Naive thymus-derived CD4-positive, alpha-beta T cell (primary cell): ENCODE results near the gene RAB6A. TPM values are rescaled to one million over a fixed set of nuclear protein-coding genes. Genes with fewer than 3 reads are reported as not detected.

Experiments
- ATAC-seq: fragments of 150-1000 bp; cut with Tn5 transposase; 2 replicates; pipeline ENCODE4 v1.10.0; 2021; ENCODE audit warnings: mild to moderate bottlenecking, moderate library complexity
- CTCF ChIA-PET: fragments of 350-600 bp; sonication (Branson Sonifier 250); formaldehyde crosslinking; loops from one replicate; lab custom pipeline; 2021; ENCODE audit warnings: antibody characterized with exemption; lab: Charles Lee
- POLR2A ChIA-PET: fragments of 350-600 bp; sonication (Branson Sonifier 250); formaldehyde crosslinking; loops from one replicate; lab custom pipeline; 2021; ENCODE audit warnings: antibody characterized with exemption, inconsistent platforms; lab: Charles Lee
- DNase-seq, 9 donors: peaks; one replicate each; pipeline versions ENCODE4 v3.0.0 to v3.0.0-alpha.2; 2020 to 2022; ENCODE audit warnings: mixed read lengths in 1 of 9
- H3K27ac ChIP-seq: one replicate; pipeline ENCODE4 v1.7.0; 2013; ENCODE audit warnings: mild to moderate bottlenecking, low read depth, low read length, moderate library complexity
- H3K27me3 ChIP-seq, 2 donors: one replicate each; pipeline ENCODE4 v1.7.0; 2013; ENCODE audit warnings: low read length in 2 of 2, mild to moderate bottlenecking in 2 of 2, moderate library complexity in 2 of 2; ENCODE audit not compliant: control insufficient read depth in 2 of 2, insufficient read depth in 2 of 2
- H3K36me3 ChIP-seq, 3 experiments: 1 replicate in 2 of 3; 2 replicates in 1 of 3; pipeline ENCODE4 v1.7.0; 2013; ENCODE audit warnings: low read length in 3 of 3, mild to moderate bottlenecking in 3 of 3, moderate library complexity in 1 of 3; ENCODE audit not compliant: insufficient read depth in 3 of 3, control insufficient read depth in 2 of 3
- H3K4me1 ChIP-seq, 2 donors: one replicate each; pipeline ENCODE4 v1.7.0; 2013; ENCODE audit warnings: low read length in 2 of 2, mild to moderate bottlenecking in 2 of 2, moderate library complexity in 1 of 2; ENCODE audit not compliant: control insufficient read depth in 2 of 2, insufficient read depth in 2 of 2
- H3K4me3 ChIP-seq: 2 replicates; pipeline ENCODE4 v1.7.0; 2013; ENCODE audit warnings: mild to moderate bottlenecking, low read length
- H3K9me3 ChIP-seq, 3 experiments: 1 replicate in 2 of 3; 2 replicates in 1 of 3; pipeline ENCODE4 v1.7.0; 2013; ENCODE audit warnings: low read length in 3 of 3; ENCODE audit not compliant: control insufficient read depth in 2 of 3
- H3K27ac Mint-ChIP-seq, 9 donors: one replicate each; pipeline ENCODE4 v1.8.0; 2020 to 2022; ENCODE audit warnings: mixed read lengths in 9 of 9, mild to moderate bottlenecking in 8 of 9, moderate library complexity in 5 of 9, inconsistent platforms in 2 of 9
- H3K27me3 Mint-ChIP-seq, 5 donors: one replicate each; pipeline ENCODE4 v1.8.0; 2021 to 2022; ENCODE audit warnings: mixed read lengths in 5 of 5, mild to moderate bottlenecking in 1 of 5
- H3K36me3 Mint-ChIP-seq, 5 donors: one replicate each; pipeline ENCODE4 v1.8.0; 2020 to 2022; ENCODE audit warnings: mixed read lengths in 5 of 5, mild to moderate bottlenecking in 3 of 5, inconsistent platforms in 1 of 5
- H3K4me1 Mint-ChIP-seq, 7 donors: one replicate each; pipeline ENCODE4 v1.8.0; 2020 to 2022; ENCODE audit warnings: mixed read lengths in 7 of 7, mild to moderate bottlenecking in 3 of 7, inconsistent platforms in 1 of 7
- H3K4me3 Mint-ChIP-seq, 10 donors: one replicate each; pipeline ENCODE4 v1.8.0; 2020 to 2022; ENCODE audit warnings: mild to moderate bottlenecking in 10 of 10, mixed read lengths in 10 of 10, moderate library complexity in 6 of 10, inconsistent platforms in 2 of 10
- H3K9me3 Mint-ChIP-seq, 11 donors: one replicate each; pipeline ENCODE4 v1.8.0; 2020 to 2022; ENCODE audit warnings: mixed read lengths in 11 of 11, mild to moderate bottlenecking in 4 of 11, inconsistent platforms in 1 of 11, moderate library complexity in 1 of 11
- intact Hi-C, 2 donors: fragments of 100-400 bp; cut with micrococcal nuclease; formaldehyde crosslinking; loops; one replicate each; pipeline ENCODE4 v1.15.1; 2023
- polyA plus RNA-seq, 2 donors: library from polyadenylated mRNA; unstranded; fragments of 300-500 nt; fragmentation: Illumina TruSeq; gene quantifications; one replicate each; pipeline ENCODE4 v1.2.3, GENCODE V29; 2021
- total RNA-seq, 6 experiments: library from RNA in 5 of 6; stranded (reverse) in 5 of 6; gene quantifications; 1 replicate in 5 of 6; 2 replicates in 1 of 6; pipeline ENCODE4 v1.2.3 and lab custom pipeline; 2021 to 2026

Gene RAB6A
- total and polyA plus RNA-seq, 7 experiments from 2014 or later, result 54.9 to 94.5 (median 80.0) TPM

- no peak for ATAC-seq
Measured at GRCh38 chr11:73645121-73645969, 115.5 kb downstream of the RAB6A start.

GRCh38 chr11:73641668-73642067 lies 119.2 kb downstream of the RAB6A start:
- no peak overlapping the region for H3K27ac ChIP-seq
- H3K27me3 ChIP-seq, result no peaks in the 10 kb centered on the region
- H3K36me3 ChIP-seq, result no peaks in the 10 kb centered on the region
- no peaks in the 10 kb centered on the region for H3K9me3 Mint-ChIP-seq
- ChIA-PET CTCF (interaction anchor here (0.6 to 1.9 kb wide), 4 partner anchors 16 to 31 kb away, joined by 3 to 13 read pairs (median 4); no protein-coding TSS in a partner anchor), POLR2A (no interaction called here)
- no peaks in the 10 kb centered on the region for H3K9me3 ChIP-seq
- no peak overlapping the region for H3K4me3 Mint-ChIP-seq
- H3K4me1 Mint-ChIP-seq, result peaks cover 9 to 32% (median 20%) of the 10 kb centered on the region in 7 donors
- H3K4me1 ChIP-seq, result peaks cover 0 to 17% of the 10 kb centered on the region in 2 donors
- peaks cover 0 to 5% (median 0%) of the 10 kb centered on the region in 5 donors for H3K27me3 Mint-ChIP-seq
- intact Hi-C loops, result no loop called here
- H3K36me3 Mint-ChIP-seq, result no peaks in the 10 kb centered on the region
- no peak for DNase-seq
- no peak for ATAC-seq
- no peak overlapping the region for H3K4me3 ChIP-seq
- peak overlapping the region in 4 of 9 donors; percentile 73 to 85 (median 76) for H3K27ac Mint-ChIP-seq

More at GRCh38 chr11:73645121-73645969, 115.5 kb downstream of the RAB6A start:
- H3K4me1 ChIP-seq, result peaks cover 7 to 26% of the 10 kb centered on the region in 2 donors
- H3K27me3 ChIP-seq, result no peaks in the 10 kb centered on the region
- peaks cover 0 to 6% (median 0%) of the 10 kb centered on the region in 3 experiments for H3K36me3 ChIP-seq
- no peaks in the 10 kb centered on the region for H3K9me3 ChIP-seq
- ChIA-PET POLR2A (interaction anchor here (0.6 kb wide), 1 partner anchor 285 kb away, joined by 3 read pairs; no protein-coding TSS in a partner anchor), CTCF (interaction anchor here (0.7 to 4.3 kb wide), 4 partner anchors 11 to 20 kb away, joined by 3 to 27 read pairs (median 11); no protein-coding TSS in a partner anchor)
- H3K4me3 ChIP-seq, result no peak overlapping the region
- DNase-seq, result no peak
- Mint-ChIP-seq H3K9me3 (no peaks in the 10 kb centered on the region), H3K36me3 (peaks cover 0 to 7% (median 0%) of the 10 kb centered on the region in 5 donors), H3K4me3 (peak overlapping the region in 3 of 10 donors; percentile 13 to 64 (median 17)), H3K27ac (peak overlapping the region in 6 of 9 donors; percentile 34 to 85 (median 48)), H3K4me1 (peaks cover 15 to 50% (median 41%) of the 10 kb centered on the region in 7 donors), H3K27me3 (peaks cover 0 to 8% (median 0%) of the 10 kb centered on the region in 5 donors)
- intact Hi-C loops, result loop anchor here in 1 of 2 donors (5.0 kb wide), 3 partner anchors 923 to 1423 kb away; partner anchors contain the start of genes INPPL1 and RNF169
- H3K27ac ChIP-seq, result no peak overlapping the region

DNA sequence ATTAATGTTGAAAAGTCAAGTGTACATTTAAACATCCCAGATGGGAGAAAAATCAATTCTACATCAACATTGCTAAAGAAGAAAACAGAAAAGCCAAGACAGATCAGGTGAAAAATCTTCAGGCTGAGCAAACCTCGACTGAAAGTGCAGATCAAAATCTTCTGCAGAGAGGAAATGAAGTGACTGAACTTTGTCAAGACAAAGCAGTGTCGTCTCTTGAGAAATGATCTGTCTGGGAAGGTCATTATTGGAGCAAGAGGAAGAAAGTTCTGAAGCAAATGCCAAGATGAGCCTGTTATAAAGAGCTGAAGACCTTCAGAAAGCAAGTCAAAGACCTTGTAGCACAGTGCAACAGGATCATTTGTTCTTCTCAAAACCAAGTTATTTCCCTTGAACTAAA lies 120.3 kb downstream of the RAB6A start:
- Histone ChIP-seq H3K36me3 (no peaks in the 10 kb centered on the region), H3K9me3 (no peaks in the 10 kb centered on the region), H3K27me3 (no peaks in the 10 kb centered on the region), H3K4me1 (peaks cover 0 to 16% of the 10 kb centered on the region in 2 donors), H3K27ac (peak overlapping the region; percentile 61), H3K4me3 (no peak overlapping the region)
- H3K4me3 Mint-ChIP-seq, result peak overlapping the region in 7 of 10 donors; percentile 1 to 61 (median 32)
- peaks cover 6 to 24% (median 15%) of the 10 kb centered on the region in 7 donors for H3K4me1 Mint-ChIP-seq
- peaks cover 0 to 3% (median 0%) of the 10 kb centered on the region in 5 donors for H3K36me3 Mint-ChIP-seq
- peak; percentile 42 for ATAC-seq
- H3K27me3 Mint-ChIP-seq, result peaks cover 0 to 5% (median 0%) of the 10 kb centered on the region in 5 donors
- H3K9me3 Mint-ChIP-seq, result peaks cover 0 to 2% (median 0%) of the 10 kb centered on the region in 11 donors
- CTCF ChIA-PET, result interaction anchor here (1.0 to 1.9 kb wide), 3 partner anchors 10 to 20 kb away, joined by 4 to 13 read pairs (median 5); no protein-coding TSS in a partner anchor
- intact Hi-C loops, result no loop called here
- POLR2A ChIA-PET, result no interaction called here
- DNase-seq, result peak in 4 of 9 donors; percentile 16 to 31 (median 20)
- H3K27ac Mint-ChIP-seq, result peak overlapping the region in 8 of 9 donors; percentile 61 to 91 (median 79)

DNA sequence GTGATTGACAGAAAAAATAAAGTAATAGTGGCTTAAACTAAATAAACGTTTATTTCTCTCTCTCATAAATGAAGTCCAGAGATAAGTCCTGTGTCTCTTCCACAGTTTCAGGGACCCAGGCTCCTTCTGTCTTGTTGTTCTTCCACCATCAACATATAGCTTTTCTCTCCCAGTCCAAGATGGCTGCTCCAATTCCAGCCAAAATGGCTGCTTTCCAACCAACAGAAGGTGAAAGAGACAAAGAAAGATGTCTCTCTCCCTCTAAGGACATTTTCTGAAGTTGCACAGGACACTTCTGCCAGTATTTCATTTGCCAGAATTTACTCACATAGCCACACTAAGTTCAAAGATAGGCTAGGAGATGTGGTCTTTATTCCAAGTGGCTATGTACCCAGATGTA lies 123.9 kb downstream of the RAB6A start:
- Histone ChIP-seq H3K9me3 (peaks cover 0 to 5% (median 0%) of the 10 kb centered on the region in 3 experiments), H3K27ac (no peak overlapping the region), H3K4me1 (peaks cover 0 to 35% of the 10 kb centered on the region in 2 donors), H3K4me3 (no peak overlapping the region), H3K36me3 (no peaks in the 10 kb centered on the region), H3K27me3 (no peaks in the 10 kb centered on the region)
- intact Hi-C loops, result no loop called here
- no peak overlapping the region for H3K27ac Mint-ChIP-seq
- H3K36me3 Mint-ChIP-seq, result peaks cover 0 to 3% (median 0%) of the 10 kb centered on the region in 5 donors
- POLR2A ChIA-PET, result interaction anchor here (2.5 kb wide), 1 partner anchor 11 kb away, joined by 14 read pairs; no protein-coding TSS in a partner anchor
- DNase-seq, result no peak
- CTCF ChIA-PET, result interaction anchor here (0.7 to 5.3 kb wide), 4 partner anchors 11 to 45 kb away, joined by 3 to 24 read pairs (median 6); no protein-coding TSS in a partner anchor
- H3K27me3 Mint-ChIP-seq, result peaks cover 0 to 5% (median 0%) of the 10 kb centered on the region in 5 donors
- no peak overlapping the region for H3K4me3 Mint-ChIP-seq
- ATAC-seq, result no peak
- H3K9me3 Mint-ChIP-seq, result peaks cover 0 to 9% (median 0%) of the 10 kb centered on the region in 11 donors
- H3K4me1 Mint-ChIP-seq, result peaks cover 16 to 45% (median 27%) of the 10 kb centered on the region in 7 donors

DNA sequence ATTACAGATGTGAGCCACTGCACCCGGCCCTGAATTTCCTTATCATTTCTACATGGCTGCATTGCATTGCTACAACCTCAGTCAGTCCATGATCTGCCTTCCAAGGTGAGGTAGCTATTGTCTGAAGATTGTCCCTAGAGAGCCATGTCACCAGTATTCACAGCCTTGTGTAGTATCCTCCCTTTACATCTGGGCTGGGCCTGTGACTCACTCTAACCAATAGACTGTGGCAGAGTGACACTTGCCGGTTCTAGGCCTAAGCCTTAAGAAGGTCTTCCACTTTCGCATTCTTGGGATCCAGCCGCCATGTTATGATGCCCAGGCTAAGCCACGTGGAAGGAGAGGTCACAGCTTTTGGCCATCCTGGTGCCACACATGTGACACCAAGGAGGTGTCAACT lies 124.6 kb downstream of the RAB6A start:
- POLR2A ChIA-PET, result interaction anchor here (2.5 kb wide), 1 partner anchor 11 kb away, joined by 14 read pairs; no protein-coding TSS in a partner anchor
- Histone ChIP-seq H3K36me3 (no peaks in the 10 kb centered on the region), H3K4me3 (no peak overlapping the region), H3K27me3 (no peaks in the 10 kb centered on the region), H3K27ac (no peak overlapping the region), H3K9me3 (peaks cover 0 to 6% (median 0%) of the 10 kb centered on the region in 3 experiments), H3K4me1 (peaks cover 0 to 33% of the 10 kb centered on the region in 2 donors)
- intact Hi-C loops, result no loop called here
- peaks cover 0 to 3% (median 0%) of the 10 kb centered on the region in 5 donors for H3K36me3 Mint-ChIP-seq
- peaks cover 16 to 46% (median 27%) of the 10 kb centered on the region in 7 donors for H3K4me1 Mint-ChIP-seq
- H3K27ac Mint-ChIP-seq, result peak overlapping the region in 3 of 9 donors; percentile 4 to 53 (median 48)
- CTCF ChIA-PET, result interaction anchor here (2.2 to 5.3 kb wide), 2 partner anchors 10 to 24 kb away, joined by 8 to 24 read pairs; no protein-coding TSS in a partner anchor
- H3K4me3 Mint-ChIP-seq, result no peak overlapping the region
- H3K9me3 Mint-ChIP-seq, result peaks cover 0 to 11% (median 0%) of the 10 kb centered on the region in 11 donors
- peaks cover 0 to 5% (median 0%) of the 10 kb centered on the region in 5 donors for H3K27me3 Mint-ChIP-seq
- ATAC-seq, result no peak
- DNase-seq, result no peak

GRCh38 chr11:73635721-73636120 lies 125.2 kb downstream of the RAB6A start:
- H3K36me3 ChIP-seq, result no peaks in the 10 kb centered on the region
- POLR2A ChIA-PET, result interaction anchor here (1.2 to 2.5 kb wide), 2 partner anchors 10 to 12 kb away, joined by 6 to 14 read pairs; no protein-coding TSS in a partner anchor

More at GRCh38 chr11:73635721-73636120, 125.2 kb downstream of the RAB6A start:
- DNase-seq (no peak), ATAC-seq (no peak)
- Mint-ChIP-seq H3K4me1 (peaks cover 15 to 43% (median 26%) of the 10 kb centered on the region in 7 donors), H3K9me3 (peaks cover 0 to 13% (median 0%) of the 10 kb centered on the region in 11 donors), H3K36me3 (peaks cover 0 to 3% (median 0%) of the 10 kb centered on the region in 5 donors), H3K27me3 (peaks cover 0 to 5% (median 0%) of the 10 kb centered on the region in 5 donors), H3K27ac (no peak overlapping the region), H3K4me3 (no peak overlapping the region)
- CTCF ChIA-PET, result interaction anchor here (2.2 to 5.3 kb wide), 2 partner anchors 10 to 24 kb away, joined by 8 to 24 read pairs; no protein-coding TSS in a partner anchor
- Histone ChIP-seq H3K9me3 (peaks cover 0 to 6% (median 0%) of the 10 kb centered on the region in 3 experiments), H3K27me3 (no peaks in the 10 kb centered on the region), H3K27ac (no peak overlapping the region), H3K4me3 (no peak overlapping the region), H3K4me1 (peaks cover 0 to 28% of the 10 kb centered on the region in 2 donors)
- intact Hi-C loops, result no loop called here
